Fibroblast of skin of right biceps (primary cell): ENCODE results near the gene TBKBP1.

Experiments used
- DNase-seq: peaks from one replicate; pipeline ENCODE4 v3.0.0-alpha.2; 2013

Gene TBKBP1

GRCh38 chr17:47693731-47694580 lies at the start of gene TBKBP1:
TSS of gene TBKBP1 (plus strand) at chr17:47694161. CDS start at chr17:47696113, 1,952 bp downstream.
- DNase-seq = peak; percentile 71

GRCh38 chr17:47644324-47644723 lies 49.6 kb upstream of the TBKBP1 start:
- DNase-seq = no peak

GRCh38 chr17:47649153-47649971 lies 44.6 kb upstream of the TBKBP1 start, which contains the start of gene KPNB1:
TSS of gene KPNB1 (plus strand) at chr17:47649919. CDS start at chr17:47650245, 326 bp downstream.
- peak; percentile 100 for DNase-seq

- DNase-seq = no peak
Measured at GRCh38 chr17:47649972-47650524, 43.9 kb upstream of the TBKBP1 start.

GRCh38 chr17:47650525-47651522 lies 43.1 kb upstream of the TBKBP1 start:
- DNase-seq = peak; percentile 99

- no peak for DNase-seq
Measured at GRCh38 chr17:47651704-47652103, 42.3 kb upstream of the TBKBP1 start.

- peak; percentile 7 for DNase-seq
Measured at GRCh38 chr17:47652570-47652969, 41.4 kb upstream of the TBKBP1 start.

GRCh38 chr17:47653442-47653841 lies 40.5 kb upstream of the TBKBP1 start:
- no peak for DNase-seq

GRCh38 chr17:47654991-47655390 lies 39.0 kb upstream of the TBKBP1 start:
- DNase-seq = no peak

- no peak for DNase-seq
Measured at GRCh38 chr17:47660064-47660492, 33.9 kb upstream of the TBKBP1 start.

- peak; percentile 53 for DNase-seq
Measured at GRCh38 chr17:47663912-47664623, 29.9 kb upstream of the TBKBP1 start.

- DNase-seq = no peak
Measured at GRCh38 chr17:47664624-47664941, 29.4 kb upstream of the TBKBP1 start.

GRCh38 chr17:47665655-47666054 lies 28.3 kb upstream of the TBKBP1 start:
- no peak for DNase-seq

GRCh38 chr17:47669081-47669480 lies 24.9 kb upstream of the TBKBP1 start:
- no peak for DNase-seq

- no peak for DNase-seq
Measured at GRCh38 chr17:47670064-47670463, 23.9 kb upstream of the TBKBP1 start.

- DNase-seq = no peak
Measured at GRCh38 chr17:47674499-47674898, 19.5 kb upstream of the TBKBP1 start.

GRCh38 chr17:47675380-47676198 lies 18.4 kb upstream of the TBKBP1 start:
- no peak for DNase-seq

GRCh38 chr17:47676199-47676472 lies 17.8 kb upstream of the TBKBP1 start:
- DNase-seq = no peak

- DNase-seq = no peak
Measured at GRCh38 chr17:47676510-47677165, 17.3 kb upstream of the TBKBP1 start.

- no peak for DNase-seq
Measured at GRCh38 chr17:47678196-47678595, 15.8 kb upstream of the TBKBP1 start.
